Left lung (tissue), 10 donors: Measurements from ENCODE around the gene RP9. TPM values are rescaled to one million over a fixed set of nuclear protein-coding genes. Genes with fewer than 3 reads are reported as not detected.
A peak's percentile ranks its signal among the peaks of the same experiment; 100 is the strongest.

ENCODE experiments used
- ATAC-seq: fragments of 200-7000 bp; cut with Tn5 transposase; one replicate; pipeline ENCODE4 v1.9.1; 2020; ENCODE audit warnings: moderate library complexity
- DNase-seq, 4 donors: peaks; one replicate each; pipeline ENCODE4 v3.0.0-alpha.2; 2013 to 2020
- H3K27ac ChIP-seq, 2 donors: fragments of 200-600 bp; sonication (generic) in 1 of 2; one replicate each; pipeline versions ENCODE4 v1.5.0 to v1.8.0; 2020 to 2021
- H3K27me3 ChIP-seq, 2 donors: fragments of 200-600 bp; sonication (generic) in 1 of 2; one replicate each; pipeline versions ENCODE4 v1.5.0 to v1.8.0; 2020 to 2021
- H3K36me3 ChIP-seq, 2 donors: fragments of 200-600 bp; sonication (generic) in 1 of 2; one replicate each; pipeline versions ENCODE4 v1.5.0 to v1.8.0; 2020 to 2021
- H3K4me1 ChIP-seq, 2 donors: fragments of 200-600 bp; one replicate each; pipeline ENCODE4 v1.8.0; 2021
- H3K4me3 ChIP-seq, 2 donors: fragments of 200-600 bp; sonication (generic) in 1 of 2; one replicate each; pipeline versions ENCODE4 v1.5.0 to v1.8.0; 2020 to 2021; ENCODE audit warnings: mild to moderate bottlenecking in 1 of 2
- H3K9me3 ChIP-seq, 2 donors: fragments of 200-600 bp; sonication (generic) in 1 of 2; one replicate each; pipeline versions ENCODE4 v1.5.0 to v1.8.0; 2020 to 2021
- CTCF ChIP-seq, 2 donors: fragments of 200-600 bp; sonication (generic) in 1 of 2; IDR thresholded peaks; one replicate each; pipeline versions ENCODE4 v1.5.0 to v1.8.0; 2021; ENCODE audit warnings: antibody characterized with exemption in 2 of 2
- intact Hi-C, 2 donors: fragments of 100-400 bp; cut with DNase I; formaldehyde crosslinking; loops; one replicate each; pipeline versions ENCODE4 v1.11.2 to v1.14.2; 2022
- polyA plus RNA-seq, 6 donors: library from polyadenylated mRNA; unstranded; fragments of 120-200 nt; gene quantifications; one replicate each; pipeline ENCODE4 v1.2.1, GENCODE V29; 2013; ENCODE audit not compliant: insufficient read length in 6 of 6
- total RNA-seq, 2 donors: library from RNA; stranded (reverse); fragmentation: NEBNext Ultra II Directional; extraction: Animal tissue kit (Norgen Biotek cat#: 25700); gene quantifications; one replicate each; pipeline ENCODE4 v1.2.1, GENCODE V29; 2021
- donor health status: DM: no; HTN: yes; CAD: no.
- donor health status: DM: no; HTN: no; CAD: no.

Gene RP9
- total and polyA plus RNA-seq, 8 donors = 11.3 to 44.3 (median 34.4) TPM

GRCh38 chr7:33127085-33127484, 17.9 kb upstream of the RP9 start:
- no peak for TF ChIP-seq CTCF (IDR thresholded peaks at IDR 0.05)
- no peak for DNase-seq
- intact Hi-C loops = no loop called here
- no peaks in the 10 kb centered on the region for H3K36me3 ChIP-seq
- H3K4me1 ChIP-seq = peaks cover 6 to 22% of the 10 kb centered on the region in 2 donors
- H3K4me3 ChIP-seq = no peak overlapping the region
- ATAC-seq = no peak
- H3K27ac ChIP-seq = no peak overlapping the region
- no peaks in the 10 kb centered on the region for H3K27me3 ChIP-seq
- no peaks in the 10 kb centered on the region for H3K9me3 ChIP-seq

- H3K36me3 ChIP-seq = no peaks in the 10 kb centered on the region
- no peaks in the 10 kb centered on the region for H3K27me3 ChIP-seq
- H3K4me3 ChIP-seq = no peak overlapping the region
- no peak overlapping the region for H3K27ac ChIP-seq
- H3K9me3 ChIP-seq = peaks cover 0 to 13% of the 10 kb centered on the region in 2 donors
- no peak for TF ChIP-seq CTCF (IDR thresholded peaks at IDR 0.05)
- DNase-seq (no peak), ATAC-seq (no peak)
- no peaks in the 10 kb centered on the region for H3K4me1 ChIP-seq
- intact Hi-C loops = no loop called here
Observed at GRCh38 chr7:33118383-33118782, 9.2 kb upstream of the RP9 start.

GRCh38 chr7:33114976-33115375, 5.8 kb upstream of the RP9 start:
- Histone ChIP-seq H3K9me3 (peaks cover 0 to 13% of the 10 kb centered on the region in 2 donors), H3K4me3 (no peak overlapping the region), H3K27me3 (no peaks in the 10 kb centered on the region), H3K27ac (no peak overlapping the region), H3K36me3 (no peaks in the 10 kb centered on the region), H3K4me1 (peaks cover 1 to 2% of the 10 kb centered on the region in 2 donors)
- TF ChIP-seq CTCF (IDR thresholded peaks at IDR 0.05) = no peak
- ATAC-seq (no peak), DNase-seq (peak in 1 of 4 donors; percentile 62)
- intact Hi-C loops = no loop called here

GRCh38 chr7:33111614-33112013, 2.4 kb upstream of the RP9 start:
- Histone ChIP-seq H3K9me3 (no peaks in the 10 kb centered on the region), H3K27ac (no peak overlapping the region), H3K4me1 (peaks cover 18 to 28% of the 10 kb centered on the region in 2 donors), H3K27me3 (no peaks in the 10 kb centered on the region), H3K36me3 (no peaks in the 10 kb centered on the region), H3K4me3 (no peak overlapping the region)
- ATAC-seq = no peak
- intact Hi-C loops = no loop called here
- DNase-seq = no peak
- TF ChIP-seq CTCF (IDR thresholded peaks at IDR 0.05) = no peak

- H3K27me3 ChIP-seq = no peaks in the 10 kb centered on the region
- H3K9me3 ChIP-seq = no peaks in the 10 kb centered on the region
- intact Hi-C loops = no loop called here
- H3K36me3 ChIP-seq = no peaks in the 10 kb centered on the region
- peak overlapping the region; percentile 86 to 95 for H3K4me3 ChIP-seq
- no peak overlapping the region for H3K27ac ChIP-seq
- peaks cover 21 to 34% of the 10 kb centered on the region in 2 donors for H3K4me1 ChIP-seq
- ATAC-seq (no peak), DNase-seq (peak in 1 of 4 donors; percentile 24)
- TF ChIP-seq CTCF (IDR thresholded peaks at IDR 0.05) = no peak
Observed at GRCh38 chr7:33109758-33110238, 594 bp upstream of the RP9 start.
